Left lobe of liver (tissue), 2 donors: ENCODE measurements around the gene SPPL3. TPM values are rescaled to one million over a fixed set of nuclear protein-coding genes. Genes with fewer than 3 reads are reported as not detected.

Experiments used
- ATAC-seq: fragments of 200-7000 bp; cut with Tn5 transposase; one replicate; pipeline ENCODE4 v1.9.1; 2020; ENCODE audit warnings: mild to moderate bottlenecking, moderate library complexity
- DNase-seq: peaks from one replicate; pipeline ENCODE4 v3.0.0-alpha.2; 2020; ENCODE audit warnings: low spot score
- total RNA-seq: library from RNA; stranded (reverse); gene quantifications from one replicate; pipeline ENCODE4 v1.2.1, GENCODE V29; 2021
- donor health status: DM: no; HTN: no; CAD: no; lungs with moderate emphysema.
- donor health status: DM: no; HTN: yes; CAD: no.

SPPL3 gene
- total RNA-seq, 1 donor from 2014 or later, result 17.5 TPM

- ATAC-seq (no peak), DNase-seq (no peak)
Observed at GRCh38 chr12:120879718-120880300, 24.3 kb downstream of the SPPL3 start.

GRCh38 chr12:120879102-120879501, 25.1 kb downstream of the SPPL3 start:
- peak; percentile 75 for ATAC-seq
- DNase-seq, result no peak

GRCh38 chr12:120874547-120875245, 29.5 kb downstream of the SPPL3 start:
- ATAC-seq (peak; percentile 19), DNase-seq (no peak)

GRCh38 chr12:120873226-120873625, 30.9 kb downstream of the SPPL3 start:
- ATAC-seq, result no peak

GRCh38 chr12:120872487-120872886, 31.7 kb downstream of the SPPL3 start:
- ATAC-seq, result no peak
- DNase-seq, result no peak

More at GRCh38 chr12:120873226-120873625, 30.9 kb downstream of the SPPL3 start:
- no peak for DNase-seq

- ATAC-seq (no peak), DNase-seq (no peak)
Observed at GRCh38 chr12:120870415-120870814, 33.7 kb downstream of the SPPL3 start.

- no peak for ATAC-seq
- no peak for DNase-seq
Observed at GRCh38 chr12:120869376-120869775, 34.8 kb downstream of the SPPL3 start.

GRCh38 chr12:120866108-120866507, 38.0 kb downstream of the SPPL3 start:
- ATAC-seq, result no peak
- no peak for DNase-seq

- ATAC-seq (no peak), DNase-seq (no peak)
Observed at GRCh38 chr12:120865098-120865497, 39.1 kb downstream of the SPPL3 start.

GRCh38 chr12:120862664-120863063, 41.5 kb downstream of the SPPL3 start:
- DNase-seq, result no peak
- ATAC-seq, result no peak

GRCh38 chr12:120861074-120861795, 42.9 kb downstream of the SPPL3 start:
- ATAC-seq, result no peak

GRCh38 chr12:120858306-120859088, 45.7 kb downstream of the SPPL3 start:
- no peak for ATAC-seq
- no peak for DNase-seq

More at GRCh38 chr12:120861074-120861795, 42.9 kb downstream of the SPPL3 start:
- no peak for DNase-seq

GRCh38 chr12:120856980-120857379, 47.2 kb downstream of the SPPL3 start:
- DNase-seq (no peak), ATAC-seq (peak; percentile 60)

GRCh38 chr12:120855823-120856588, 48.2 kb downstream of the SPPL3 start:
- ATAC-seq, result no peak
- no peak for DNase-seq

GRCh38 chr12:120854804-120855203, 49.4 kb downstream of the SPPL3 start:
- no peak for ATAC-seq
- no peak for DNase-seq

GRCh38 chr12:120853188-120853587, 51.0 kb downstream of the SPPL3 start:
- no peak for DNase-seq
- no peak for ATAC-seq

GRCh38 chr12:120851944-120852343, 52.2 kb downstream of the SPPL3 start:
- ATAC-seq, result peak; percentile 8
- DNase-seq, result no peak

- ATAC-seq, result peak; percentile 44
- DNase-seq, result no peak
Observed at GRCh38 chr12:120851444-120851843, 52.7 kb downstream of the SPPL3 start.

- ATAC-seq, result no peak
- DNase-seq, result no peak
Observed at GRCh38 chr12:120849765-120850164, 54.4 kb downstream of the SPPL3 start.

GRCh38 chr12:120847814-120848213, 56.3 kb downstream of the SPPL3 start:
- DNase-seq (no peak), ATAC-seq (no peak)
